Endothelial cell of umbilical vein (primary cell): ENCODE measurements around the gene CYP2S1. TPM values are rescaled to one million over a fixed set of nuclear protein-coding genes. Genes with fewer than 3 reads are reported as not detected.

Experiments used
- BruUV-seq: library from RNA; stranded (reverse); fragments of 400-500 nt; replicated peaks from 2 replicates; lab custom pipeline; 2021; lab: Mats Ljungman, UMichigan
- CTCF ChIA-PET: fragments of 300-600, 350-600 bp; sonication (Branson Sonifier 250); formaldehyde crosslinking; loops from one replicate; lab custom pipeline; 2021; ENCODE audit warnings: antibody characterized with exemption, inconsistent platforms; lab: Charles Lee
- POLR2A ChIA-PET: fragments of 300-600, 350-600 bp; sonication (Branson Sonifier 250); formaldehyde crosslinking; loops from one replicate; lab custom pipeline; 2021; ENCODE audit warnings: antibody characterized with exemption, inconsistent platforms; lab: Charles Lee
- DNase-seq: peaks from one replicate; pipeline ENCODE4 v3.0.0-alpha.2; 2011; ENCODE audit warnings: low read depth, low spot score
- FAIRE-seq: peaks from 2 replicates; lab custom pipeline; 2011; peaks lifted over from hg19 to GRCh38; lab: Jason Lieb, UNC
- H2AFZ ChIP-seq: 2 replicates; pipeline ENCODE4 v1.6.0; 2012; ENCODE audit warnings: low read depth, low read length, control low read depth, inconsistent platforms
- H3K27ac ChIP-seq: 2 replicates; pipeline ENCODE4 v1.5.1; 2011; ENCODE audit warnings: low read depth, mild to moderate bottlenecking, control low read depth, low read length, moderate library complexity; ENCODE audit not compliant: insufficient read depth
- H3K27me3 ChIP-seq, 2 experiments: 2 replicates each; pipeline versions ENCODE4 v1.6.0 to v1.6.1; 2011; ENCODE audit warnings: low read length in 2 of 2, mixed read lengths in 1 of 2; ENCODE audit not compliant: control insufficient read depth in 2 of 2, insufficient read depth in 2 of 2
- H3K36me3 ChIP-seq, 2 experiments: 2 replicates in 1 of 2; 3 replicates in 1 of 2; pipeline ENCODE4 v1.5.1; 2011; ENCODE audit warnings: low read length in 2 of 2, mild to moderate bottlenecking in 1 of 2, moderate library complexity in 1 of 2; ENCODE audit not compliant: control insufficient read depth in 2 of 2, insufficient read depth in 2 of 2; ENCODE audit errors: extremely low read depth in 1 of 2
- H3K4me1 ChIP-seq: 3 replicates; pipeline ENCODE4 v1.5.1; 2011; ENCODE audit warnings: mild to moderate bottlenecking, low read length; ENCODE audit not compliant: control insufficient read depth, insufficient read depth; ENCODE audit errors: extremely low read depth
- H3K4me2 ChIP-seq: 2 replicates; pipeline ENCODE4 v1.6.1; 2011; ENCODE audit warnings: low read length, control low read depth, mixed read lengths; ENCODE audit not compliant: insufficient read depth
- H3K4me3 ChIP-seq, 3 experiments: fragments of 200-600 bp in 1 of 3; sonication (generic), shearing (Covaris generic) in 1 of 3; replicated peaks in 1 of 3; 2 replicates each; pipeline ENCODE4 v1.5.1; 2011 to 2016; ENCODE audit warnings: control low read depth in 3 of 3, low read length in 3 of 3, mild to moderate bottlenecking in 2 of 3, inconsistent platforms in 1 of 3, low read depth in 1 of 3, moderate library complexity in 1 of 3; ENCODE audit not compliant: insufficient read depth in 1 of 3
- H3K79me2 ChIP-seq: 2 replicates; pipeline ENCODE4 v1.6.0; 2012; ENCODE audit warnings: low read length, inconsistent platforms; ENCODE audit not compliant: control insufficient read depth, insufficient read depth
- H3K9ac ChIP-seq: replicated peaks from 2 replicates; pipeline ENCODE3; 2011; ENCODE audit warnings: low read length, control low read depth; ENCODE audit not compliant: insufficient read depth; ENCODE audit errors: extremely low read depth
- H3K9me1 ChIP-seq: replicated peaks from 3 replicates; pipeline ENCODE4 v1.6.0; 2011; ENCODE audit warnings: mild to moderate bottlenecking, low read length; ENCODE audit not compliant: control insufficient read depth, insufficient read depth; ENCODE audit errors: extremely low read depth
- H3K9me3 ChIP-seq: replicated peaks from 2 replicates; pipeline ENCODE4 v1.5.1; 2012; ENCODE audit warnings: low read length, inconsistent platforms; ENCODE audit not compliant: control insufficient read depth, insufficient read depth
- H4K20me1 ChIP-seq: replicated peaks from 2 replicates; pipeline ENCODE3; 2011; ENCODE audit warnings: mild to moderate bottlenecking, low read length; ENCODE audit not compliant: control insufficient read depth, insufficient read depth; ENCODE audit errors: extremely low read depth
- EZH2 ChIP-seq: IDR thresholded peaks from 2 replicates; pipeline ENCODE4 v1.6.1; 2012; ENCODE audit warnings: borderline replicate concordance, low read depth, mild to moderate bottlenecking, moderate library complexity, low read length, inconsistent platforms; ENCODE audit not compliant: severe bottlenecking
- FOS ChIP-seq: IDR thresholded peaks from 2 replicates; pipeline ENCODE4 v1.6.1; 2011; ENCODE audit warnings: mild to moderate bottlenecking, low read length, moderate library complexity, borderline replicate concordance; ENCODE audit not compliant: insufficient read depth
- GATA2 ChIP-seq: IDR thresholded peaks from 2 replicates; pipeline ENCODE4 v1.7.0; 2011; ENCODE audit warnings: low read depth, mild to moderate bottlenecking, moderate library complexity, mixed read lengths, low read length; ENCODE audit not compliant: insufficient read length, insufficient read depth
- JUN ChIP-seq: IDR thresholded peaks from 2 replicates; pipeline ENCODE4 v1.6.1; 2011; ENCODE audit warnings: borderline replicate concordance, low read depth; ENCODE audit not compliant: insufficient read length, insufficient read depth
- MYC ChIP-seq: IDR thresholded peaks from one replicate; pipeline ENCODE4 v1.6.1; 2011; ENCODE audit warnings: mild to moderate bottlenecking, low read depth, low read length
- POLR2A ChIP-seq: IDR thresholded peaks from 2 replicates; pipeline ENCODE4 v1.6.1; 2012; ENCODE audit warnings: low read depth, mild to moderate bottlenecking, control low read depth, low read length
- POLR2AphosphoS5 ChIP-seq: IDR thresholded peaks from 2 replicates; pipeline ENCODE4 v1.6.1; 2012; ENCODE audit warnings: low read depth, mild to moderate bottlenecking, control low read depth, low read length, moderate library complexity; ENCODE audit not compliant: insufficient read depth
- dilution Hi-C: fragments of 300-500 bp; cut with MboI; formaldehyde crosslinking; loops from one replicate; pipeline ENCODE4 v1.15.0; 2019; ENCODE audit warnings: low sequenced_read_pairs; ENCODE audit not compliant: extremely low pct_ligation_motif_present
- intact Hi-C: fragments of 100-400 bp; cut with micrococcal nuclease; formaldehyde crosslinking; loops from one replicate; pipeline ENCODE4 v1.10.0; 2022
- polyA plus RNA-seq, 4 experiments: library from polyadenylated mRNA; depleted of rRNA in 3 of 4; stranded (reverse) in 3 of 4; unstranded in 1 of 4; fragments of >200 nt; gene quantifications; 2 replicates each; pipeline versions ENCODE4 v1.2.1 to v1.2.3, GENCODE V29; 2011 to 2012; ENCODE audit warnings: missing spikeins in 1 of 4
- total RNA-seq: library from RNA; stranded (reverse); gene quantifications from 2 replicates; pipeline ENCODE4 v1.2.3, GENCODE V29; 2021
- TF ChIP-seq, protein P1 (sequence below): IDR thresholded peaks from 2 replicates; pipeline ENCODE4 v1.6.1; 2011; ENCODE audit not compliant: insufficient read depth, insufficient read length
- TF ChIP-seq, protein P2 (sequence below), 2 donors: IDR thresholded peaks; 1 replicate in 1 of 2; 2 replicates in 1 of 2; pipeline ENCODE4 v1.5.1; 2011; ENCODE audit warnings: low read length in 2 of 2, mild to moderate bottlenecking in 2 of 2, moderate library complexity in 2 of 2, control low read depth in 1 of 2, inconsistent platforms in 1 of 2, low read depth in 1 of 2; ENCODE audit not compliant: insufficient read depth in 1 of 2; ENCODE audit errors: extremely low read depth in 1 of 2

Gene CYP2S1
- total and polyA plus RNA-seq, 2 donors (not counting 3 experiments of a cell fraction or from before 2014, with no cell fraction given) = 0.98 to 4.5 TPM

DNA sequence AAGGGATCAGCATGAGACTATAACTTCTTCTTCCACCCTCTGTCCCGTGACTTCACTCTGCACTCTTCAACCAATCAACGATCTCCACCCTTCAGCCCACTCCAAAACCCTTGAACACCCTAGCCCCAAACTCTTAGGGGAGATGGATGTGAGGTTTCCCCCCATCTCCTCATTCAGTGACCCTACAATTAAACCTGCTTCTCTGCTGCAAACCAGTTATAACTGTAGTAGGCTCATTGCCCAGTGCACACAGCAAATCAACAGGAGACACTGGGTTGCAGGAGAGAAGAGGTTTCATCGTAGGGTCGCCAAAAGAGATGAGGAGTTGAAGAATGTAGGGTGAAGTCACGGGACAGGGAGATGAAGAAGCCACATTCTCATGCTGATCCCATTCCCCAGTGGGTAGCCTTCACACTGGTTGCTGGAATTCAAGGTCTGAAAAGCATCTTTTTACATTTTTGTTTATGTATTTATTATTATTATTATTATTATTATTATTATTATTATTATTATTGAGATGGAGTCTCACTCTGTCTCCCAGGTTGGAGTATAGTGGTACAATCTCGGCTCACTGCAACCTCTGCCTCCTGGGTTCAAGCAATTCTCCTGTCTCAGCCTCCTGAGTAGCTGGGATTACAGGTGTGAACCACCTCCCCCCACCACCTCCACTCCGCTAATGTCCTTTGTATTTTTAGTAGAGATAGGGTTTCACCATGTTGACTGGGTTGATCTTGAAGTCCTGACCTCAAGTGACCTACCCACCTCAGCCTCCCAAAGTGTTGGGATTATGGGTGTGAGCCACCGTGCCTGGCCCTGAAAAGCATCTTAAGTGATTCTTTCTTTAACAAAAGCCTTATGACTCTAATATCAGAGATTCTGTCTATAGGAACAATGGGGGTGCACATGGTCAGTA is 5.8 kb upstream of the CYP2S1 start:
- FAIRE-seq = no peak
- dilution Hi-C loops = no loop called here
- peaks cover 3 to 6% of the 10 kb centered on the region in 2 experiments for H3K27me3 ChIP-seq
- peaks cover under 1% of the 10 kb centered on the region for H3K4me1 ChIP-seq
- no peak overlapping the region for H3K27ac ChIP-seq
- TF ChIP-seq FOS (no peak), GATA2 (no peak), MYC (no peak), POLR2AphosphoS5 (no peak), POLR2A (no peak), JUN (no peak), EZH2 (no peak)
- TF ChIP-seq, protein P1, sequence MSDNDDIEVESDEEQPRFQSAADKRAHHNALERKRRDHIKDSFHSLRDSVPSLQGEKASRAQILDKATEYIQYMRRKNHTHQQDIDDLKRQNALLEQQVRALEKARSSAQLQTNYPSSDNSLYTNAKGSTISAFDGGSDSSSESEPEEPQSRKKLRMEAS = no peak
- TF ChIP-seq, protein P2, sequence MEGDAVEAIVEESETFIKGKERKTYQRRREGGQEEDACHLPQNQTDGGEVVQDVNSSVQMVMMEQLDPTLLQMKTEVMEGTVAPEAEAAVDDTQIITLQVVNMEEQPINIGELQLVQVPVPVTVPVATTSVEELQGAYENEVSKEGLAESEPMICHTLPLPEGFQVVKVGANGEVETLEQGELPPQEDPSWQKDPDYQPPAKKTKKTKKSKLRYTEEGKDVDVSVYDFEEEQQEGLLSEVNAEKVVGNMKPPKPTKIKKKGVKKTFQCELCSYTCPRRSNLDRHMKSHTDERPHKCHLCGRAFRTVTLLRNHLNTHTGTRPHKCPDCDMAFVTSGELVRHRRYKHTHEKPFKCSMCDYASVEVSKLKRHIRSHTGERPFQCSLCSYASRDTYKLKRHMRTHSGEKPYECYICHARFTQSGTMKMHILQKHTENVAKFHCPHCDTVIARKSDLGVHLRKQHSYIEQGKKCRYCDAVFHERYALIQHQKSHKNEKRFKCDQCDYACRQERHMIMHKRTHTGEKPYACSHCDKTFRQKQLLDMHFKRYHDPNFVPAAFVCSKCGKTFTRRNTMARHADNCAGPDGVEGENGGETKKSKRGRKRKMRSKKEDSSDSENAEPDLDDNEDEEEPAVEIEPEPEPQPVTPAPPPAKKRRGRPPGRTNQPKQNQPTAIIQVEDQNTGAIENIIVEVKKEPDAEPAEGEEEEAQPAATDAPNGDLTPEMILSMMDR (IDR thresholded peaks at IDR 0.05; ENCODE audit: extremely low read depth in 1 of 2, insufficient read depth in 1 of 2, low read depth in 1 of 2, low read length in 2 of 2) = no peak
- DNase-seq = no peak
- no peaks in the 10 kb centered on the region for H3K9me3 ChIP-seq
- intact Hi-C loops = no loop called here
- no peak overlapping the region for H3K4me3 ChIP-seq
- no peaks in the 10 kb centered on the region for H3K79me2 ChIP-seq
- H2AFZ ChIP-seq = no peak overlapping the region
- H3K9me1 ChIP-seq = no peaks in the 10 kb centered on the region
- BruUV-seq = no TSS peak
- POLR2A ChIA-PET = no interaction called here
- no peaks in the 10 kb centered on the region for H3K36me3 ChIP-seq
- H3K4me2 ChIP-seq = no peak overlapping the region
- no peak overlapping the region for H3K9ac ChIP-seq
- H4K20me1 ChIP-seq = no peaks in the 10 kb centered on the region
- CTCF ChIA-PET = no interaction called here
